Measurements from ENCODE around the gene KRT15. TPM values are rescaled to one million over a fixed set of nuclear protein-coding genes. Genes with fewer than 3 reads are reported as not detected.

Gene KRT15
- total and polyA plus RNA-seq, 9 of the 15 experiments (the other 6 are each of a cell fraction or from before 2014, with no cell fraction given): 0.28 to 4.4 (median 0.56) TPM

GRCh38 chr17:41553987-41554680 lies 35.4 kb upstream of the KRT15 start (continued):
- TF ChIP-seq, protein P1, sequence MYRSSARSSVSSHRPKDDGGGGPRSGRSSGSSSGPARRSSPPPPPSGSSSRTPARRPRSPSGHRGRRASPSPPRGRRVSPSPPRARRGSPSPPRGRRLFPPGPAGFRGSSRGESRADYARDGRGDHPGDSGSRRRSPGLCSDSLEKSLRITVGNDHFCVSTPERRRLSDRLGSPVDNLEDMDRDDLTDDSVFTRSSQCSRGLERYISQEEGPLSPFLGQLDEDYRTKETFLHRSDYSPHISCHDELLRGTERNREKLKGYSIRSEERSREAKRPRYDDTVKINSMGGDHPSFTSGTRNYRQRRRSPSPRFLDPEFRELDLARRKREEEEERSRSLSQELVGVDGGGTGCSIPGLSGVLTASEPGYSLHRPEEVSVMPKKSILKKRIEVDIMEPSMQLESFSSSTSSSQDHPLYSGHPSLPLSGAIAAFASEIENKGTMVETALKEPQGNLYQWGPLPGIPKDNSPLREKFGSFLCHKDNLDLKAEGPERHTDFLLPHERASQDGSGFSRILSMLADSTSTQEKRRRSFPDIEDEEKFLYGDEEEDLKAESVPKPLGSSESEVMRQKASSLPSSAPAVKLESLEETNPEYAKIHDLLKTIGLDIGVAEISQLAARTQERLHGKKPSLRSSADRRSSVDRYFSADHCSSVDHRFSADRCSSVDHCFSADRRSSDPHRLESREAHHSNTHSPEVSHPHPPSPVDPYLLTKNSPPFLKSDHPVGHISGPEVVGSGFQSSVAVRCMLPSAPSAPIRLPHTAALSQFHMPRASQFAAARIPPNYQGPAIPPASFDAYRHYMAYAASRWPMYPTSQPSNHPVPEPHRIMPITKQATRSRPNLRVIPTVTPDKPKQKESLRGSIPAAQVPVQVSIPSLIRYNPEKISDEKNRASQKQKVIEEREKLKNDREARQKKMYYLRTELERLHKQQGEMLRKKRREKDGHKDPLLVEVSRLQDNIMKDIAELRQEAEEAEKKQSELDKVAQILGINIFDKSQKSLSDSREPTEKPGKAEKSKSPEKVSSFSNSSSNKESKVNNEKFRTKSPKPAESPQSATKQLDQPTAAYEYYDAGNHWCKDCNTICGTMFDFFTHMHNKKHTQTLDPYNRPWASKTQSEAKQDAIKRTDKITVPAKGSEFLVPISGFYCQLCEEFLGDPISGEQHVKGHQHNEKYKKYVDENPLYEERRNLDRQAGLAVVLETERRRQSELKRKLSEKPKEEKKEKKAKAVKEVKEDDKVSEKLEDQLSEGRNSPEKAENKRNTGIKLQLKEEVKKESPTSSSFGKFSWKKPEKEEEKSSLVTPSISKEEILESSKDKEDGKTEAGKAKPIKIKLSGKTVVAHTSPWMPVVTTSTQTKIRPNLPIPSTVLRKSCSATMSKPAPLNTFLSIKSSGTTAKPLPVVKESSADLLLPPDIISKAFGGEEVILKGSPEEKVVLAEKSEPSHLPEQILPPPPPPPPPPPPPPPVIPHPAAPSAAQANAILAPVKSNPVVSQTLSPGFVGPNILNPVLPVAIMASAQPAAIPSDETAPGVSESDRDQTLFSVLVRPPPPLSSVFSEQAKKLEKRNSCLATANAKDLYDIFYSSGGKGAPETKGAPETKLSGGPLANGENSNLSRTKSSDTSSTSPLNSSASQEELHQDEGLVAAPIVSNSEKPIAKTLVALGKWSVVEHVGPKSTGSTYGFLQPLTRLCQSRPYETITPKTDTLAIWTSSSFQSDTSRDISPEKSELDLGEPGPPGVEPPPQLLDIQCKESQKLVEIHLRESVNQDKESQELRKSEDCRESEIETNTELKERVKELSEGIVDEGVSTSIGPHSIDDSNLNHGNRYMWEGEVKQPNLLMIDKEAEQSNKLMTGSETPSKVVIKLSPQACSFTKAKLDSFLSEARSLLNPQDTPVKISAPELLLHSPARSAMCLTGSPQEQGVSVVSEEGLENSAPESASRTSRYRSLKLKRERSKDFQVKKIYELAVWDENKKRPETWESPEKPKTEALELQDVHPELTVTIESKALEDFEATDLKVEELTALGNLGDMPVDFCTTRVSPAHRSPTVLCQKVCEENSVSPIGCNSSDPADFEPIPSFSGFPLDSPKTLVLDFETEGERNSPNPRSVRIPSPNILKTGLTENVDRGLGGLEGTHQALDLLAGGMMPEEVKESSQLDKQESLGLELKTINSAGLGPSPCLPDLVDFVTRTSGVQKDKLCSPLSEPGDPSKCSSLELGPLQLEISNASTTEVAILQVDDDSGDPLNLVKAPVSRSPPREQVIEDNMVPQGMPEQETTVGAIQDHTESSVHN (IDR thresholded peaks at IDR 0.05; ENCODE audit: borderline replicate concordance in 1 of 2, low read depth in 1 of 2): no peak
- TF ChIP-seq ATF3 (IDR thresholded peaks at IDR 0.05) (peak; percentile 32; the same call in 1 of the 2 replicates), ATF3 (CRISPR knock-in tag; conservative IDR thresholded peaks at IDR 0.05) (no peak), TCF7L2 (IDR thresholded peaks at IDR 0.05; ENCODE audit: low read depth, low read length) (no peak), PHF20 (IDR thresholded peaks at IDR 0.05; ENCODE audit: partially characterized antibody) (no peak), ZNF24 (IDR thresholded peaks at IDR 0.05) (peak; percentile 90), ZBTB34 (CRISPR knock-in tag; IDR thresholded peaks at IDR 0.05) (no peak)
- TF ChIP-seq, protein P2, sequence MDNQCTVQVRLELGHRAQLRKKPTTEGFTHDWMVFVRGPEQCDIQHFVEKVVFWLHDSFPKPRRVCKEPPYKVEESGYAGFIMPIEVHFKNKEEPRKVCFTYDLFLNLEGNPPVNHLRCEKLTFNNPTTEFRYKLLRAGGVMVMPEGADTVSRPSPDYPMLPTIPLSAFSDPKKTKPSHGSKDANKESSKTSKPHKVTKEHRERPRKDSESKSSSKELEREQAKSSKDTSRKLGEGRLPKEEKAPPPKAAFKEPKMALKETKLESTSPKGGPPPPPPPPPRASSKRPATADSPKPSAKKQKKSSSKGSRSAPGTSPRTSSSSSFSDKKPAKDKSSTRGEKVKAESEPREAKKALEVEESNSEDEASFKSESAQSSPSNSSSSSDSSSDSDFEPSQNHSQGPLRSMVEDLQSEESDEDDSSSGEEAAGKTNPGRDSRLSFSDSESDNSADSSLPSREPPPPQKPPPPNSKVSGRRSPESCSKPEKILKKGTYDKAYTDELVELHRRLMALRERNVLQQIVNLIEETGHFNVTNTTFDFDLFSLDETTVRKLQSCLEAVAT (IDR thresholded peaks at IDR 0.05): no peak
